NCI-H2227 treated with DMSO at 0.1 percent for 48 hours (cell line): ENCODE measurements around the gene PHYHD1.
A peak's percentile ranks its signal among the peaks of the same experiment; 100 is the strongest.

Experiments used
- DNase-seq: peaks from one replicate; lab custom pipeline; 2025; lab: John Stamatoyannopoulos, UW

PHYHD1 gene

GRCh38 chr9:128920381-128921058 lies at the start of gene PHYHD1:
TSS of gene PHYHD1 (plus strand) at chr9:128920982. CDS start at chr9:128922324, 1,342 bp downstream.
- no peak for DNase-seq

- no peak for DNase-seq
Measured at GRCh38 chr9:128877852-128878251, 42.9 kb upstream of the PHYHD1 start.

- DNase-seq, result peak; percentile 90
Measured at GRCh38 chr9:128881884-128882676, 38.7 kb upstream of the PHYHD1 start, which contains the start of the genes KYAT1 and LRRC8A. TSS of gene KYAT1 (minus strand) at chr9:128881950. CDS start at chr9:128845405, 36,545 bp downstream. TSS of gene LRRC8A (plus strand) at chr9:128882133. CDS start at chr9:128907165, 25,032 bp downstream.

- peak; percentile 2 for DNase-seq
Measured at GRCh38 chr9:128882677-128883603, 37.8 kb upstream of the PHYHD1 start.

GRCh38 chr9:128884164-128884563 lies 36.6 kb upstream of the PHYHD1 start:
- no peak for DNase-seq

GRCh38 chr9:128885376-128885775 lies 35.4 kb upstream of the PHYHD1 start:
- DNase-seq, result no peak

- no peak for DNase-seq
Measured at GRCh38 chr9:128885798-128886197, 35.0 kb upstream of the PHYHD1 start.

- no peak for DNase-seq
Measured at GRCh38 chr9:128886211-128886891, 34.4 kb upstream of the PHYHD1 start.

- no peak for DNase-seq
Measured at GRCh38 chr9:128887049-128887448, 33.7 kb upstream of the PHYHD1 start.

- DNase-seq, result no peak
Measured at GRCh38 chr9:128887914-128888350, 32.9 kb upstream of the PHYHD1 start.

- DNase-seq, result no peak
Measured at GRCh38 chr9:128891321-128892220, 29.2 kb upstream of the PHYHD1 start.

GRCh38 chr9:128892221-128892921 lies 28.4 kb upstream of the PHYHD1 start:
- DNase-seq, result no peak

GRCh38 chr9:128893354-128893753 lies 27.4 kb upstream of the PHYHD1 start:
- DNase-seq, result no peak

GRCh38 chr9:128894764-128895163 lies 26.0 kb upstream of the PHYHD1 start:
- DNase-seq, result no peak

GRCh38 chr9:128895556-128895955 lies 25.2 kb upstream of the PHYHD1 start:
- DNase-seq, result peak; percentile 16

GRCh38 chr9:128898382-128898781 lies 22.4 kb upstream of the PHYHD1 start:
- DNase-seq, result no peak

GRCh38 chr9:128898845-128899565 lies 21.8 kb upstream of the PHYHD1 start:
- no peak for DNase-seq

GRCh38 chr9:128899566-128900322 lies 21.0 kb upstream of the PHYHD1 start:
- no peak for DNase-seq
